ENCODE results near the gene SHC2.
"Not testable (repeated sequence)": the region's sequence is repeated elsewhere in the genome, so short reads cannot be mapped to it uniquely, and the experiment has no call there.

SHC2 gene

GRCh38 chr19:482186-483041 lies 21.6 kb upstream of the SHC2 start:
- Mint-ChIP-seq H3K36me3 (peaks cover 32% of the 10 kb centered on the region), H3K9me3 (peaks cover 15% of the 10 kb centered on the region), H3K4me3 (no peak overlapping the region), H3K27ac (peak overlapping the region; percentile 99), H3K4me1 (peaks cover 19% of the 10 kb centered on the region)
- no peak for ATAC-seq
- DNase-seq (ENCODE audit: low spot score in 2 of 2), result no peak

DNA sequence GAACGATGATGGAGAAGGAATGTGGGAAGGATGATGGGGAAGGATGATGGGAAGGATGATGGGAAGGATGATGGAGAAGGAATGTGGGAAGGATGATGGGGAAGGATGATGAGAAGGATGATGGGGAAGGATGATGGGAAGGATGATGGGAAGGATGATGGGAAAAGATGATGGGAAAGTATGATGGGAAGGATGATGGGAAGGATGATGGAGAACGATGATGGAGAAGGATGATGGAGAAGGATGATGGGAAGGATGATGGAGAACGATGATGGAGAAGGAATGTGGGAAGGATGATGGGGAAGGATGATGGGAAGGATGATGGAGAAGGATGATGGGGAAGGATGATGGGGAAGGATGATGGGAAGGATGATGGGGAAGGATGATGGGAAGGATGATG lies 20.3 kb upstream of the SHC2 start:
- peaks cover 19% of the 10 kb centered on the region for H3K4me1 Mint-ChIP-seq
- peaks cover 15% of the 10 kb centered on the region for H3K9me3 Mint-ChIP-seq
- peaks cover 32% of the 10 kb centered on the region for H3K36me3 Mint-ChIP-seq

DNA sequence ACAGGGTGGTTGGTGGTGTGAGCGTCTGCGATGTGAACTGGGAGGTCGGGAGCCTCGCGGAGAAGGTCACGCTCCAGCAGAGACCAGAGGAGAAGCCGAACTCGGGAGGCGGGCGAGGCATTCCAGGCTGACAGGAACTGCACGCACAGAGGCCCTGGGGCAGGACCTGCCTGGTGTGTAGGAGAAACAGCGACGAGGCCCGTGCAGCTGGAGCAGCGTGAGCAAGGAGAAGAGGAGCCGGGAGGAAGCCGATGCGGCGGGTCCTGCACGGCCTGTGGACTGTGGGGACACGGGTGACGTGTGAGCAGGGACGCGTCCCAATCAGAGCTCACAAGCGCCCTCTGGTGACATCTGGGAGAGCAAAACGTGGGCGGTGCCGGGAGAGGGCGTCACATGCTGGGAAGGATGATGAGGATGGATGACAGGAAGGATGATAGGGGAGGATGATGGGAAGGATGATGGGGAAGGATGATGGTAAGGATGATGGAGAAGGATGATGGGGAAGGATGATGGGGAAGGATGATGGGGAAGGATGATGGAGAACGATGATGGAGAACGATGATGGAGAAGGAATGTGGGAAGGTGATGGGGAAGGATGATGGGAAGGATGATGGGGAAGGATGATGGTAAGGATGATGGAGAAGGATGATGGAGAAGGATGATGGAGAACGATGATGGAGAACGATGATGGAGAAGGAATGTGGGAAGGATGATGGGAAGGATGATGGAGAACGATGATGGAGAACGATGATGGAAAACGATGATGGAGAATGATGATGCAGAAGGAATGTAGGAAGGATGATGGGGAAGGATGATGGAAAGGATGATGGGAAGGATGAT lies 19.4 kb upstream of the SHC2 start:
- H3K4me3 Mint-ChIP-seq, result peak overlapping the region; percentile 52
- ATAC-seq (peak; percentile 40), DNase-seq (ENCODE audit: low spot score in 2 of 2) (no peak)
- peak overlapping the region; percentile 99 for H3K27ac Mint-ChIP-seq
- H3K9me3 Mint-ChIP-seq, result peaks cover 15% of the 10 kb centered on the region
- H3K36me3 Mint-ChIP-seq, result peaks cover 32% of the 10 kb centered on the region
- peaks cover 19% of the 10 kb centered on the region for H3K4me1 Mint-ChIP-seq

More for the DNA sequence above, 20.3 kb upstream of the SHC2 start:
- H3K27ac Mint-ChIP-seq, result peak overlapping the region; percentile 99
- not testable (repeated sequence) for DNase-seq (ENCODE audit: low spot score in 2 of 2); ATAC-seq
- H3K4me3 Mint-ChIP-seq, result peak overlapping the region; percentile 52

DNA sequence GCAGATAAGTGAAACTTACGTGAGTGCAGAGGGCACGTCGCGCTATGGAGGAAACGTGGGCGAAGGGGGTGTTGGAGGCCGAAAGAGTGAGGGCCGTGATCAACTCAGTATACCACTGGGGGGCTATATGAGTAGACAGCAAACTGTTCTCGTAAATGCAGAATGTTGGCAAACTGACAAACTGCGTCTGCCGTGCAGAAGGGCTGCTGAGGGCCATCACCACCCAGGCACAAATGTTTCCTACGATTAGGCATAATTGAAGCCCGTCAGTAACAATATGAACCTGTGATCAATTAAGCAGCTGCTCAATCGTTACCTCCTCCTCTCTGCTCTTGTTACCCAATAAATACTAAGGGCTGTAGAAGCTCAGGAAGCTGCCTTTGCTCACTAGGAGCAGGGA lies 18.1 kb upstream of the SHC2 start:
- H3K4me1 Mint-ChIP-seq, result peaks cover 19% of the 10 kb centered on the region
- no peak overlapping the region for H3K27ac Mint-ChIP-seq
- no peak for DNase-seq (ENCODE audit: low spot score in 2 of 2)
- peaks cover 32% of the 10 kb centered on the region for H3K36me3 Mint-ChIP-seq
- no peak for ATAC-seq
- no peak overlapping the region for H3K4me3 Mint-ChIP-seq
- H3K9me3 Mint-ChIP-seq, result peaks cover 15% of the 10 kb centered on the region

DNA sequence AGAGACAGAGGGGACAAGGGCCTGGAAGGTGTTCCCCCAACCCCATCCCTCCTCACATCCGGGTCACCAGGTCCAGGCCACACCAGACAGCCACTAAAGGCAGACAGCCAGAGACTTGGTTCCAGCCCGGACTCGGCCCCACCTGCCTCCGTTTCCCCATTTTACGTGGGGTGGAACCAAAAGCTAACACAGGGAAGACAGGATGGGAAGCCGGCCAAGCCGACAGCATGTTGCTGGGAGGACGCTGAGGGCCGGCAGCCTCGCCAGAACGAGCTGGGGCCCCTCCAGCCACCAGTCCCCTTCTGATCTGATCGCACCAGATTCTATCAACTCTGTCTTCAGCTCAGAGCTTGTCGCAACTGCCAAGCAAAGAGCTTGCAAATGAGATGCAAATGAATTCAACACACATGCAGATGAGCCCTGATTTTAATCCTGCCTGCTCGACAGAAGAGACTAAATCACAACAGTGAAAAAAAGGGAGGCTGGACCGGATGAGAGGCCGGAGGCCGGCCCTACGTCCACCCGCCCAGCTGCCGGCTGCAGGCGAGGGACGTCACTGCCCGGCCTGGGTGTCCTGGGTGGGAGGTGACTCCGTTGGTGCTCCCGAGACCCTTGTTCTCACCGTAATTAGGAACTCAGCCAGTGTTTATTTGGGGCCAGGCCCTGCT lies 17.5 kb upstream of the SHC2 start:
- H3K36me3 Mint-ChIP-seq, result peaks cover 32% of the 10 kb centered on the region
- ATAC-seq, result no peak
- no peak overlapping the region for H3K4me3 Mint-ChIP-seq
- peaks cover 19% of the 10 kb centered on the region for H3K4me1 Mint-ChIP-seq
- H3K27ac Mint-ChIP-seq, result no peak overlapping the region
- H3K9me3 Mint-ChIP-seq, result peaks cover 15% of the 10 kb centered on the region
- DNase-seq (ENCODE audit: low spot score in 2 of 2), result no peak

- ATAC-seq (peak; percentile 24), DNase-seq (ENCODE audit: low spot score in 2 of 2) (no peak)
- Mint-ChIP-seq H3K4me1 (peaks cover 8% of the 10 kb centered on the region), H3K27ac (no peak overlapping the region), H3K36me3 (peaks cover 9% of the 10 kb centered on the region), H3K9me3 (peaks cover 6% of the 10 kb centered on the region), H3K4me3 (no peak overlapping the region)
These were observed 14.5 kb upstream of the SHC2 start for GRCh38 chr19:475360-475759.

DNA sequence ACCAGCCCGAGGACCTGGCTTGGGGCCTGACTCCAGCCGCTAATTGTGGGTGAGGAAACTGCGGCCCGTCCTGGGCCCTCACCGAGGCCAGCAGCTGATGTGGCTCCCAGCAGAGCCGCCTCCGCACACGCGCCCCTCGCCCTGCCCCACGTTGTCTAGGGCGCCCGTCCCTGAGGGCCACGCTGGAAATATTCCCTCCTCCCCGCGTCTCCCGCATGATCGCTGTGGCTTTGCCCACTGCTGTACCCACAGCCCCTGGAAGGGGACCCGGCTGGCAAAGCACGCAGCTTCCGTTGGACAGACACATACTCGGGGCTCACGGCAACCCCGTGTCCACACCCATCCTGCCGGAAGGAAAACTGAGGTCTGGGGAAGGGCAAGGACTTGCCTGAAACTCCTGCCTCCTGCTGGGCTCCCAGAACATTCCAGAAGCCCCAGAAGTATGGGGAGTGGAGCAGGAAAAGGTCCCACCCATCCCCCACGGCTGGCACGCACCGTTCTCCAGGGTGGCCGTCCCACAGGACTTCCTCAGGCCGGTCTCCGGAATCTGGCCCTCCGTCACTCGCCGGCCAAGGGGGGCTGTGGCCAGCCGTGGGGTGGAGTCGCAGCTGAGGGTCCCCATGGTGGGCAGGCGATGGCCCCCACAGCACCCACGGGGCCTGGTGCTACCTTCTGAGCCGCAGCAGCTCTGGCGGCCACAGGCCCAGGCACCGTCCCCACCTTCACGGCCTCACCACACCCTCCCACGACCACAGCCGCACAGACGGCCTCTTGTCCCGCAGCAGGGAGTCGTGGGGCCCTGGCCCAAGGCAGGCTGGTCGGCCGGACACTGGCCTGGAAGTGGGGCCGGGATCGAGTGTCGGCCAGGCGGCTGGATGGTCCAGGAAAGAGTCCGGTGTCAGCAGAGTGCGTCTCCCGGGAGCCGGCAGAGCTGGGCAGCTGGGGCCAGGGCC lies 13.6 kb upstream of the SHC2 start:
- H3K4me1 Mint-ChIP-seq, result no peaks in the 10 kb centered on the region
- no peaks in the 10 kb centered on the region for H3K36me3 Mint-ChIP-seq
- no peak overlapping the region for H3K4me3 Mint-ChIP-seq
- no peak for DNase-seq (ENCODE audit: low spot score in 2 of 2)
- no peak overlapping the region for H3K27ac Mint-ChIP-seq
- peak; percentile 38 for ATAC-seq
- no peaks in the 10 kb centered on the region for H3K9me3 Mint-ChIP-seq

DNA sequence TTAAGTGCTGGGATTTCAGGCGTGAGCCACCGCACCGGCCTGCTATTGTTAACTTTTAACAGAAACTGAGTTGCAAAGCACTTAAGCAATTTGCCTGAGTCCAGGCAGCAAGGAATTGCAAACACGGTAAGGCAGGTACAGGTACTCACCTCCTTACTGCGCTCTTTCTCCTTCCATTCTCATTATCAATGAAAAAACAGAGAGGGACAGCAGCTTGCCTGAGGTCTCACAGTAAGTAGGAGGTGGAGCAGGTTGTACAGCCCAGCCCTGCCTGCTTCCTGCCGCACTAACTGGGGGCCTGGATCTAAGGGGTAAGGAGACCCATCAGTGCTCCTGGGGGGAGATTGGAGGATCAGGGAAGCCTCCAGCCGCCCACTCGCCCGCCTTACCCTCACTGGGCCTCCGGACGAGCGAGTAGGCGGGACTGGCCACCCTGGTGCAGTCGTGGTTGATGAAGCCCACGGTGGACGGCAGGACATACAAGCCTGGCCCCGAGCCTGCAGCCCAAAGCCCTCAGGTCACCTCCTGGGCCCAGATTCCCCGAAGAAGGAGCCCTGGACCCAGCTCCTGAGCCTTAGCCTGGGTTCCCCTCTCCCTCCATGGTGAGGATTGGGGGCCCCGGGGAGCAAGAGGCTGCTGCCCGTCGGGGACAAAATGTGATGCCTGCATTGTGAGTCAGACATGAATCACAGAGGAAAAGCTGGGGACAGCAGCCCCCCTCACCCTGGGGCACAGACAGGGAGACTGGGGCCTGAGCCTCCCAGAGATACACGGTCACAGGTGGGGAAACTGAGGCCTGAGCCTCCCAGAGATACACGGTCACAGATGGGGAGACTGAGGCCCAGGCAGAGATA lies 11.4 kb upstream of the SHC2 start:
- DNase-seq (ENCODE audit: low spot score in 2 of 2) (no peak), ATAC-seq (no peak)
- H3K27ac Mint-ChIP-seq, result no peak overlapping the region
- H3K9me3 Mint-ChIP-seq, result no peaks in the 10 kb centered on the region
- no peak overlapping the region for H3K4me3 Mint-ChIP-seq
- no peaks in the 10 kb centered on the region for H3K36me3 Mint-ChIP-seq
- no peaks in the 10 kb centered on the region for H3K4me1 Mint-ChIP-seq

DNA sequence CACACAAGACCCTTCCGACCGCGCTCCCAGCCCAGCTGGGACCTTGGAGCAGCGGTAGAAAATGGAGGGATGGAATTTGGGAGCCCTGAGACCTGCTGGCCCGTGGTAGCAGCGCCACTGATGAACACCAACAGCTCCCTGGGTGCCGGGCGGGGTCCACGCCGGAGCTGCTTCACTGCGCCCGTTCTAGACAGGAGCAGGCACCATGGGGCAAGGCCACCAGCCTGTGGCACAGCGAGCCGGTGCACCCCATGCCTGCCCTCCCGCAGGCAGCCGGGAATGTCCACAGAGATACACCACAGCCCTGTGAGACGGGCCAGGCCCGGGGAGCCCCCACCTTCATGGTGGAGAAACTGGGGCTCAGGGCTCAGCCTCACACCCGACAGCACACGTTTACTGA lies 9.9 kb upstream of the SHC2 start:
- H3K9me3 Mint-ChIP-seq, result no peaks in the 10 kb centered on the region
- no peaks in the 10 kb centered on the region for H3K4me1 Mint-ChIP-seq
- H3K4me3 Mint-ChIP-seq, result no peak overlapping the region
- no peak overlapping the region for H3K27ac Mint-ChIP-seq
- ATAC-seq (no peak), DNase-seq (ENCODE audit: low spot score in 2 of 2) (no peak)
- no peaks in the 10 kb centered on the region for H3K36me3 Mint-ChIP-seq

DNA sequence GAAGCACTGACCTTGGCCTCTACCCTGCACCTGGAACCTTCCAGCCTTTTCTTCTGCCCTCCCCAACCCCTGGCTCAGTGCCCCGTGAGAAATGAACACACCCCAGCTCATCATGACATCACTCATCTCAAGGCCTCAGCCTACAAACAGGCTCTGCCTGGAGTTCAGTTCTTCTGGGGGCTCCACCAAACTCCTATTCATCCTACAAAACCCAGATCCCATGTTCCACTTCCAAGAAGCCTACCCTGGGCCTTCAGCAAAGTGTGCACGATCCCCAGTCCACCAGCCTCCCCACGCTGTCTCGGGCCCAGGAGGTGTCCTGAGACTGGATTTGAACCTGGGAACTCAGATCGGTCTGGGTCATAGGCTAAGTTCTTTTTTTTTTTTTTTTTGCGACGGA lies 9.0 kb upstream of the SHC2 start:
- Mint-ChIP-seq H3K4me1 (no peaks in the 10 kb centered on the region), H3K4me3 (no peak overlapping the region)

GRCh38 chr19:468587-469256 lies 7.9 kb upstream of the SHC2 start:
- DNase-seq (ENCODE audit: low spot score in 2 of 2), result no peak
- Mint-ChIP-seq H3K9me3 (peaks cover 3% of the 10 kb centered on the region), H3K4me3 (no peak overlapping the region), H3K36me3 (no peaks in the 10 kb centered on the region), H3K27ac (no peak overlapping the region), H3K4me1 (no peaks in the 10 kb centered on the region)
- ATAC-seq, result no peak

More for the DNA sequence above, 9.0 kb upstream of the SHC2 start:
- ATAC-seq, result no peak
- H3K36me3 Mint-ChIP-seq, result no peaks in the 10 kb centered on the region
- DNase-seq (ENCODE audit: low spot score in 2 of 2), result no peak
- H3K27ac Mint-ChIP-seq, result no peak overlapping the region
- no peaks in the 10 kb centered on the region for H3K9me3 Mint-ChIP-seq

DNA sequence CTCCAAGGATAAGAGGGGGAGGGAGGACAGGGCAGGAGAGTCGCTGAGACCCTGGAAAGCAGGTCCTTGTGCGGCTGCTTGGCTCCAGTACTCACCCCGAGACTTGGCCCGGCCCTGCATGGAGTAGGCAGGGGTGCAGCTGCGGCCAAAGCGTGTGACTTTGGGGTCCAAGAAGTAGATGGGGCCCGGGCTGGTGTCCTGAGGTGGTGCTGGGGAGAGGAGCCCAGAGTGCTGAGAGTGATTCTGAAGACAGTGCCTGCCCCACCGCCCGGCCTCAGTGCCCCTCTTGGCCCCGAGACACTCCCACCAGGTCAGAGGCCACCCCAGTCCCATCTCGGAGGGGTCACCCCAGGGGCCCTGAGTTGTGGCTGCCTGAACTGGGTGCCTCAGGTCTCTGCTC lies 6.7 kb upstream of the SHC2 start:
- no peak overlapping the region for H3K4me3 Mint-ChIP-seq
- peaks cover 3% of the 10 kb centered on the region for H3K9me3 Mint-ChIP-seq
- no peak for ATAC-seq
- no peak for DNase-seq (ENCODE audit: low spot score in 2 of 2)
- no peaks in the 10 kb centered on the region for H3K36me3 Mint-ChIP-seq
- no peak overlapping the region for H3K27ac Mint-ChIP-seq
- H3K4me1 Mint-ChIP-seq, result no peaks in the 10 kb centered on the region

DNA sequence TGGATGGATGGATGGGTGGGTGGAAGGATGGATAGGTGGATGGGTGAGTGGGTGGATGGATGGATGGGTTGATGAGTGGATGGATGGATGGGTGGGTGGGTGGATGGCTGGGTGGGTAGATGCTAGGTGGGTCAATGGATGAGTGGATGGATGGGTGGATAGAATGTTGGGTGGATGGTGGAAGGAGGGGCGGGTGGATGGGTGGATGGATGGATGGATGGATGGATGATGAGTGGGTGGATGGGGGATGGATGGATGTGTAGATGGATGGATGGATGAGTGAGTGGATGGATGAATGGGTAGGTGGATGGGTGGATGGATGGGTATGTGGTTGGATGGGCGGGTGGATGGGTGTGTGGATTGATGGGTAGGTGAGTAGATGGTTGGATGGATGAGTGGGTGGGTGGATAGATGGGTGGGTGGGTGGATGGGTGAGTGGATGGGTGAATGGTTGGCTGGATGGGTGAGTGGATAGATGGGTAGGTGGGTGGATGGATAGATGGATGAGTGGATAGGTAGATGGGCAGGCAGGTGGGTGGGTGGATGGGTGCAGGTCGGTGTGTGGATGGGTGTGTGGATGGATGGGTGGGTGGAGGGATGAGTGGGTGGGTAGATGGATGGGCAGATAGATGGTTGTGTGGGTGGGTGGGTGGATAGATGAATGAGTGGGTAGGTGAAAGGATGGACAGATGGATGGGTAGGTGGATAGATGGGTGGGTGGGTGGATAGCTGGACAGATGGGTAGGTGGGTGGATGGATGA lies 4.4 kb upstream of the SHC2 start:
- no peak overlapping the region for H3K4me3 Mint-ChIP-seq
- H3K36me3 Mint-ChIP-seq, result no peaks in the 10 kb centered on the region
- ATAC-seq, result no peak

More for the DNA sequence above, 4.4 kb upstream of the SHC2 start:
- Mint-ChIP-seq H3K9me3 (peaks cover 3% of the 10 kb centered on the region), H3K4me1 (peaks cover 5% of the 10 kb centered on the region), H3K27ac (no peak overlapping the region)
- no peak for DNase-seq (ENCODE audit: low spot score in 2 of 2)
